HS-27A (cell line): ENCODE results near the gene RNLS.

ENCODE experiments used
- DNase-seq: peaks from one replicate; pipeline ENCODE4 v3.0.0-alpha.2; 2012; ENCODE audit warnings: low read depth, missing footprints

The RNLS gene

DNA sequence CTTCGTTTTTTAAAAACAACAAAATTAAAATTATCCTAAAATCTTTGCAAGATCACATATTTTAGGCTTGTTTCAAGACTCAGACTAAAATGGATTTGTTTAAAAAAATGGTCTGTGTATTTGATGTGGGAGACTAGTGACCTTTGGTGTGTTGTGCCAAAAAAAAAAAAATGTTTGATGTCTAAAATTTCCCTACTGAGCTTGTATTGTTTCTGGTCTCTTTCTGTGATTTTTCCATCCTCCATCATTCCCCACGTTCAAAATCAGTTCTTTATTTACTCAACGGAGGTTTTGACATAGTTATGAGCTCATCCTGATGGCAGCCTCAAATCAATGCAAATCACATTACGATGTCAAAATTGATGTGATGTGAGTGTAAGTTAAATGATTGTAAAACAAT is 326.2 kb downstream of the RNLS start:
- no peak for DNase-seq

DNA sequence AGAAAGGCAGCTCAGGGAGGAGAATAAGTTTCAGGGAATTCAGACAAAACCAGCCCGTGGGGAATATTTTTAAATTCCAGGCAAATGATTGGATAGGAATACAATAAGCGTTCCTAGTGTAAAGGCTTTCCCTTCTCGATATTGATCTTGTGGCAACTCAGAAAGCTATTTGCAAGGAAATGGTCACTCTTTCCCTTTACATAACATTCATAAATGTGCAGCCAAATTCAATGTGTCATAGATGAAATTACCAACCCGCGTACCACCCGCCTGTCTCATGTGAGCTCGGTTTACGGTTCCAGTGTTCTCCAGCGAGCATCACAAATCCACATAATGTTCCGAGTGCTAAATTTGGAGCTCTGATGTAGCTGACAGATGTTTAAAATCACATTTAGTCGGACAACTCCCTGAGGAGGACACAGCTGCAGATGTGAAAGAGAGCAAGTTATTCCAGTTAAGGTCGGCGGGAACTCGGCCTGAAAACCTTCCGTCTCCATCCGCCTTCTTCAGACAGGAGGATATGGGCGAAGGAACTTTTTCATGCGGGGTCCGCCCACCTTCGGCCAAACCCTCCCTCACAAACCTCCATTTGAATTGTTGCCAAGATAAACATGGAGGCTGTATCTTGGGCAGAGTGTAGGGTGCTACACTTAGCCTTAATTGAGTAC is 327.0 kb downstream of the RNLS start:
- no peak for DNase-seq

DNA sequence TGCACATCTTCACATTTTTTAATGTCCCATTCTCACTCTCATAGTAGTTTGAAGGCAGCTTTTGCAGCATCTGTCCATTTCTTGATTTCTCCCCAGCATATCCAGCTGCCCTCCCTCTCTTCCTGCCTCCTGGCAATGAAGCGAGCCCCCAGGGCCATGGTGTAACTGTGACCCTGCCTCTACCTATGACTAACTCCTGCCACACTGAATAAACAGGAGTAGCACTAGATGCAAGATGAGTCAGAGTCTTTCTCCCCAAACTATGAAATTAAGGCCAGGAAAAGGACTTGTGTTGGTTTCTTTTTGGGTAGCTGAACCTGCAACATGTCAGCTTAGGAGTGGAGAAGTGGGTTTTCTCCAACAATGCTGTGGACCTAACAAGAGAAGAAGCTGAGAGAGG is 329.0 kb downstream of the RNLS start:
- no peak for DNase-seq

DNA sequence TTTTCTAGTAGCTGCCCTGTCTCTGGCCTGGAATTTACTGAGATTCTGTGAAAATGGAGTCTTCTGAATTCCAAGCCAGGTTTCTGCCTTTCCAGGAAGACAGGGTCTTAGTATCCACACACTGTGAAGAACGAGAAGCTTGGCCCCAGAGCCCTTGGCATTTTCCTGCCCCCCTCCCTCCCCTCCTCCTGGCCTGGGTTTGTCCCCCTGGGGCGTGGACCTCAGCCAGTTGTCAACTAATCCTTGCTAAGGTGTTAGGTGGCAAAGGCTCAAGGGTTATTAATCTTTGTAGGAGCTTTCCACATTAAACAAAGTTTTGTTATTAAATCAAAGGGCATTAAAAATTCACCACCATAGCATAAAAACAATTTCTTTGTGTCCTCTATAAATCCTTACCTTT is 329.5 kb downstream of the RNLS start:
- DNase-seq: no peak

DNA sequence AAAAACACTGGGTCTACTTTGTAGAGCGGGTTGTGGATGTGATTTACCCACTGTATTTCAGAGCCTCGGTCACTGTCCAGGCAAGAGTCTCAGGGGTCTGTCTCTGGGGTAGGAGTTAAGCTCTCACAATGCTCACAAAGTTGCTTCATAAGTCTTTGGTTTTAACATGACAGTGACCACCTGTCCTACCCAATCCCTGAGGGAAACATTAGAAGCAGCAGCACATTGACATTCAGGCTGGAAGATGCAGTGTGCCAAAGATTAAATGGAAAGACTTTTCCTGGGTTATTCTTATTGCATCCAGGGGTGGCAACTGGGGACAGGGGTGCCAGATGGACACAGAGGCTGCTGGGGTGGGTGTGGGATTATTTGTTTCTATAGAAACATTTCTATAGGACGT is 330.0 kb downstream of the RNLS start:
- no peak for DNase-seq

DNA sequence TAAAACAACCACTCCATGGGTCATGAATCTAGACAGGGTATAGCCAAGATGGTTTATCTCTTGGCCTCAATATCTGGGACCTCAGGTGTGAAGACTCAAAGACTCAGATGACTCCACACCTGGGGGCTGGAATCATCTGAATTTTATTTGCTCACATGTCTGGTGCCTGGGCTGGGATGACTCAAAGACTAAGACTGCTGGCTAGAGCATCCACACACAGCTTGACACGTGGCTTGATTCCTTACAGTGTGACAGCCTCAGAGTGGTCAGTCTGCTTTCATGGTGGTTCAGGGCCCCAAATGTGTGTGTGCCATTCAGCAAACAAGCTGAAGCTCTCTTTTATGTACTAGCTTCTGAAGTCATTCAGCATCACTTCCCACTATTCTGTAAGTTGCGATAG is 333.7 kb downstream of the RNLS start:
- no peak for DNase-seq

DNA sequence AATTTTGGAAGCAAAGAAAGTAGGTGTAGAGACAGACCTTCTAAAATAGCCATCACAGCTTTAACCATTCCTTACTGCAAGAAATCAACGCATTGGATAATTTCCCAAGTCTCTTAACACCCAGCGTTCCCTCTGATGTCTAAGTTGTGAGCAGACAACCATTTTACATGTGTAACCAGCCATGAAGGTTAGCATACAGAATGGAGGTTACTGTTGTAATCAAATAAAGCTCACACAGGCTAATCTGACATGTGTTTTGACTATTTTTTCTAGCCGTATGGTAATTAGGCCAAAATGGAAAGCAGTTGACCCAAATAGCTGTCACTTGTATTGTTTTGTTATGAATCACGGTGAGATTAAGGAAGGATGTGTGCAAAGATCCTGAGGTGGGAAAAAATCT is 336.4 kb downstream of the RNLS start:
- no peak for DNase-seq

DNA sequence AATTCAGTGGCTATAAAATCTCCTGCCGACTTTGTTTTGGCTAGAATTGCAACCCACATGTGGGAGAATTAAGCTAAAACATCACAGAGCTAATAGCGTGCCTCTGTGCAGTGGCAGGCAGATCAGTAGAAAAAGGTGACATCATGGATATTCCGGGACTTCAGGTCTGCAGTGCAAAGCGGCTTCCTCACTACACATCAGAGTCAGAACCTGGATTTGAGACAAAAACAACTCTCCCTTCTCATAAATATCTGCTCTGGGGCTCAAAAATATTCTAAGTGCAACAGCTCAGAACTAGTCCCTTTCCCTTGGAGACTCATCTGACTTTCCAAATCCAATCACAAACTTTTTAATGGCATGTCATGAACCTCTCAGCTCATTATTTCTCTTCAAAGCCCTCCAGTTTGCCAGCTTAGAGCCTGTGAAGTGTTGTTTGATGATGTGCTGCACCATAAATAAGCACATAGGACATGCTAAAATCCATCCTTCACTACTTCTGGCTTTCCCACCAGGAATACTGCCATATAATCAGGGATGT is 337.1 kb downstream of the RNLS start:
- DNase-seq: no peak

DNA sequence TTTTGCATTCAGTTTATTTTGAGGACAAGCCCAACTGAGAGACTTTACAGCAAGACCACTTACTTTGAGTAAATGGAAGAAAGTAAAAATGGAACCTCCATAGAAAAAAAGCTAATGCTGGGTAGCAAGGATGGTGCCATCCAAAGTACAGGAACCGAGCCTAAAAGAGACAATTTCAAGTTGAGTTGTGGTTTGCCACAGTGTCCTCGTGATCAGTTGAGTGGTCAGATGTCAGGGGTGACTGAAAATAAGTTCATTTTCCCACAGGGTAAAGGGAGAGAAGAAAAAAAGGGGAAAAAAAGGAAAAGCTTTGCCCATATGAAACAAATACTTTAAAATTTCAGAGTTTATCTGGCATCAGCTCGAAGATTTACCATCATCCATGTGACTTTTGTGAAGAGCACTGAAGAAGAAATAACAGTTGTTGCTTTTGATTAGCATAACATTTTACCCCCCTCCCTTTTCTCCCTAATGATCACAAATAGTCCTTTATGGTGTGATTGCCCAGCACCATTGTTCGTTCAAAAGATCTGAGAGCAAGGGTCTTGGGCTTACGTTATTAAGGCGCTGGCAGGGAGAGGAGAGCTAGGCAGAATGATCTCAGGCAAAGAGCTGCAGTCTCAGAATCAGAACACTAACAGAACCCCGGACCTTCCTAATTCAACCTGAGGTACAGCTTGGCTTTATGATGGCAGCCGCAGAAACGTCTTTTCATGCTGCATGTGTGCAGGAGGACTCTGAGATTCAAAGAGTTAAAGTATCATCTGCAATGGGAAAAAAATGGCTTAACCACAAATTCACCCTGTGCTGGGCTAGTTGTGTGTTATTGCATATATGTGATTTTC is 338.1 kb downstream of the RNLS start:
- no peak for DNase-seq

DNA sequence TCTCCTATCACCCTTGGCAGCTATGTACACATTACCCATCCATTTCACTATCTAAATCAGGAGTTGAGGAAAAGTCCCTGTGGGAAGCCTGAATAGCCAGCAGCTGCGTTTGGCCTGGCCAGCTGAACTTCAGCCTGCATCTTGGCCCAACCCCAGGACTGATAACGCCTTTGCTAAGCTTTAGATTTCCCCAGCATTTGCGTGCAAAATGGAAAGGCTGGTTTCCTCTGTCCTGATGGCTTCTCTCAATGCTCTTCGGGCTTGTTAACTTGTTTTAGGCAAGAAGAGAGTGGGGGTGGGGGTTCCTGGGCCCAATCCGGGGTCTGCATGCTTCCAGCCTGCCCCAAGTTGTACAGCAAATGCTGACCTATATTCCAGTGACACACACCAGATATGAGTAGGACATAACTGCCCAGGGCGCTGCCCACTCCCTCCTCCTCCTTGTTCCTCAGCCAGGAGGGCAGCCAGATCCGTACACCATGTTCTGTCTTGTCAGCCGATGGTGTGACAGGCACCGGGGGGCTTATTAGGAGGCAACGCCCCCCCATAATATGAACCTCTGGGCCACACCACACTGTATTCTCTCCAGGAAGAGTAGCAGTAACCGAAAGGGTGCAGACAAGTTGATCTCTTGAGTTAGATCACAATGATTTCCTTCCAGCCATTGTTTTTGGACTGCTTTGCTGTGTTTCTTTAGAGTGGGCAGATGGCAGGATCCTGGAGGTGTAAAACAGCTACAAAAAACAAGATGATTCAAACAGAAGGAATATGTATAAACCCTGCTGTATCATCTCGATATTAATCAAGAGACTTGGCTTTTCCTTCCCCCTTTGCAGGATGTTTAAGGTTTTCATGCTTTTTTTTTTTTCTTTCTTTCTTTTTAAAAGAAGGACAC is 339.0 kb downstream of the RNLS start:
- DNase-seq: no peak

DNA sequence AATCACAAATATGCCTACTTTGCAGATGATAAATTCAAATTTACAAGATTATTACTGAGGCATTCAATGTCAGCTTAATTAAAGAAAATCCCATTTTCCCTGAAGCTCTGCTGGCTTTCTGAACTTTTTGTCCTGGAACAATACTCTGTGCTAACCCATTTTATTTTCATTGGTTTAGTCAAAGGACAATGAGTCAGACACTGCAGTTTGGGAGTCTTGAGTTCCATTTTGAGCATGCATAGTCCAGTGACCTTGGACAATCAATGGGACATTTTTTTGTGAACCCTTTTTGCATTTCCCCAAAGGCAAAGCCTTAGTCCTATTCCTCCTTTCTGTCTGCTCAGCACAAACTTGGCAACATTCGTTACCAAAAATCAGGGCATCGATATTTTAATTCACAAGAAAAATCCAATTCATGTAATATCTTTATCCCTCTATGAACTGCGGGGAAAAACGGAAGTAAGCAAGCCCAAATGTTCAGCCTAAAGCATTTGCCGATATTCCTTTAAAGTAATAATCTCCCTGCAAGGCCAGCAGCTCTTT is 339.8 kb downstream of the RNLS start:
- no peak for DNase-seq

DNA sequence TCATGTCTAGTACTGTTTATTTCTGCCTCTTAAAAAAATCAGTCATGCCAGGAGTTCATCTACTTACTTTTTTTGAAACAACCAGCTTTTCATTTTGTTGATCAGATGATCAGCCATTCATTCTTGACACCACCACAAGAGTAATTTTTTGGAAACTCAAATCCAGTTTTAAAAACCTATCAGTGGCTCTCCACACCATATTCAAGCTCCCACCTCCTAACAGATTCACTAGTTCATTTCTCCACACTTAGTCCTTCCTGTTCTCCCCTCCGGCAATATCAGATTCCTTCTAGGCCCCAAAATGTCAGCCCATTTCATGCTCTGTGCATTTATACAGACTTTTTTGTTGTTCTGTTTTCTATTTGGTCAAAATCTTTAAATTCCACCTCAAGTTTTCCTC is 341.6 kb downstream of the RNLS start:
- DNase-seq: no peak

DNA sequence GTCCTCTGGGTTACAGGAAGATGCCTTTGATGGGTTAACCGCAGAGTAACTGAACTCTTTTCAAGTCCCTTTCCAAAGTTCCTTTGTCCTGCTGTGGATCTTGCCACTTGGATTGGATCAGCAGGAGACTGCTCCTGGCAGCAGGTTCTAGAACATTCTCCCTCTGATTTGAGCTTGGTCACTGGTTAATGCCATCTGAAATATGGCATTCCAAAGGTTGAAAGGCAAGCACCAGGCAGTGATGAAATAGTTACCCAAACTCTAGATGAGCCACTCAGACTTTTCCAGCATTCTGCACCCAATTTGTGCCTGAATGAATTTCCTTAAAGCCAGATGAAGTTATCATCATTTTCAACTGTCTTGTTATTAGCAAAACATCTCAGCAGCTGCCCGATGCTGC is 343.9 kb downstream of the RNLS start:
- no peak for DNase-seq

DNA sequence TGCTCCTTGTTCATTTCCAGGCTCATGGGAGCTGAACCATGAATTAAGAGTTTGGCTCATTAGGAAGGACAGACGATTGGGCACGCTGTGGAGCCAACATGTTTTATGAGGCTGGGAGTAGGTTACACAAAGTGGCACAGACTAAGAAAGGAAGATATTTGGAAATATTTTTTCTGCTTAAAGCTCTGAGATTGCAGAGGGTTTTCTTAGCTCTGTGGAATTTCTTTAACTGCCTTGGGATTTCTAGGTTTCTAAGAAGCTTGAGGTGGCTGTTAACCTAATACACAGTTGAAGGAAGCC is 344.6 kb downstream of the RNLS start:
- DNase-seq: no peak

DNA sequence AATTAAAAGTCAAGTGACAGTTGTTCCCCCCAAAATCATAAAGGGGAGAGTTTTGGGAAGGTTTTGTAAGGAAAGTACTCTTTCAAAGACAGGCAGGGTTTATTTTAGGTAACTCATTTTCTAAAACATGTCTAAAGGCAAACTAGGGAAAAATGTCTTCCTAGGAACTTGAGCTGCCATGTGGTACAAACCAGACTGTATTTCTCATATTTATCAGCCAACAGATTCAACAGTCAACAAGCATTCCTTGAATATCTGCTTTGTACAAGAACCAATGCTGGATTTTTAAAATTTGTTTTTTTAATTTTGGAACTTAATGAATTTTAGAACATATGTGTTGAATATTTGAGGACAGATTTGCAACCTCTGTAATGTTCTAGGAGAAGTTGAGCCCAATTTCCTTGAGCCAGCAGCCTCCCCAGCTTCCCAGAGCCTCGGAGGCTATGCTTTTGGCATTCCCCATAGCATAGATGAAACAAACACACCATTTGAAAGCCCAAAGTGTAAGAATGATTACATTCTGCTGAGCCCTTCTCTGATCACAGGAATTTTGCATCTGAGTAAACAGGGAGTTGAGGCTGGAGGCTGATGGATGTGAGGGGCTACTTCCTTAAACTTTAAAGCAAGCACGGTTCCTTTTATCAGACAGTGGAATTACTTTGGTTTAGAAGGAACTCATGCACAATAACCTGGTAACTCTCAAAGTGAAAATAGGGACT is 345.1 kb downstream of the RNLS start:
- DNase-seq: no peak

DNA sequence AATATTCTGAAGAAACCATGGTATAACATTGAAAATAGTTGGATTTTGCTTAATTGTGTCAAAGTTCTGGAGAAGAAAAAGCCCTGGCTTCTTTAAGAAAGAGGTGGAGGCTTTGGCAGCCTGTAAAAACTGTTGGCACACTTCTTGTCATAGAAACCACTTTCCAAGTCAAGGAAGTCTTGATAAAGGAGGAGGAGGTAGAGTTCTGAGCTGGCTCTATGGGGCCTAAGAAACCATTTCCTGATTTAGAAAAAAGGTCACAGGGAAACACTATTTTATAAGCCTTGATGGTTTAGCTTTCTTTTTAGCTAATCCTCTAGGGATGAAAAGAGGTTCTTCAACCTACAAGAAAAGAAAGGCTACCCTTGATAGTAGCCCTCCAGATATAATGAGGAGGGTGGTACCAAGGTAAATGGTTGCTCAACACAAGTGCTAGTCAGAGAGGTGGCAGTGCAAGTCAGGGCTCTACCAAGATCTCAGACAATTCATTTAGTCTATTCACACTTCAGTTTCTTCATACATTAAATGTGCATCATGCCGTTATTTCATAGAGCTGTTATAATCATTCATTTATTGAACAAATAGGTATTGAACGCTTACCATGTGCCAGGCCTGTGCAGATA is 346.9 kb downstream of the RNLS start:
- no peak for DNase-seq

DNA sequence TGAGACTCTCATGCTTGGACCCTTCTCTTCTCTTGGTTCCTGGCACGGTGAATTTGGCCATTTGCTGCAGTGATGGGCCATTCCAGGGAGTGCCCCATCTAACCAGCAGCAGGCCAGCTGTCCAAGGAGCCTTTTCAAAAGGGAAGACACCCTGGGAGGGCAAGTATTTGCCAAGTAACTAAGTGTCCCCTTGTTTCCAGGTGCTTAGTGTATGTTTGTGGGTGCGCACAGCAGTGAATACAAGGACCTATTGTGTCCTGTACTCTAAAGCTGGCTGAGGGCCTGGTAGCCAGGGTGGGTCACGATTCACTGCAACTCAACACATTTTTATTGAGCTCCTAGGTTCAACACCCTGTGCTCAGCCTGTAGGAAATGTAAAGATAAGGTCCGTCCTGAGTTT is 348.8 kb downstream of the RNLS start:
- DNase-seq: no peak

DNA sequence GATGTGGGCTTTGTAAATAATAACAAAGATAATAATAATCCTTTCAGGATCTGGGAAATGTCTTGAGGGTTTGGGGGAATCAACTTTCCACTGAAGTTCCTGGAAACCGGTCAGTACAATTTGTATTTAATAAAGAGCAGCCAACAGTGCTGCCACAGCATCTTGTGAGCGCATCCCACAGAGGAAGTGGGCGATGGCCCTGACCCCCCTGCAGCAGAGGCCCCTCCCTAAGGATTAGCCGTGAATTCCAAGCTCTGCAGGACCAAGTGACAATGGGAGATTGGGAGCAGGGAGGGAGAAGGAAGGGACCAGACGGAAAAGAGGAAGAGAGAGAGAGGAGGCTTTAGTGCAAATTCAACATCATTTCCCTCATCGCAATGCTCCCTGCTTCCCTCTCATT is 349.2 kb downstream of the RNLS start:
- no peak for DNase-seq

DNA sequence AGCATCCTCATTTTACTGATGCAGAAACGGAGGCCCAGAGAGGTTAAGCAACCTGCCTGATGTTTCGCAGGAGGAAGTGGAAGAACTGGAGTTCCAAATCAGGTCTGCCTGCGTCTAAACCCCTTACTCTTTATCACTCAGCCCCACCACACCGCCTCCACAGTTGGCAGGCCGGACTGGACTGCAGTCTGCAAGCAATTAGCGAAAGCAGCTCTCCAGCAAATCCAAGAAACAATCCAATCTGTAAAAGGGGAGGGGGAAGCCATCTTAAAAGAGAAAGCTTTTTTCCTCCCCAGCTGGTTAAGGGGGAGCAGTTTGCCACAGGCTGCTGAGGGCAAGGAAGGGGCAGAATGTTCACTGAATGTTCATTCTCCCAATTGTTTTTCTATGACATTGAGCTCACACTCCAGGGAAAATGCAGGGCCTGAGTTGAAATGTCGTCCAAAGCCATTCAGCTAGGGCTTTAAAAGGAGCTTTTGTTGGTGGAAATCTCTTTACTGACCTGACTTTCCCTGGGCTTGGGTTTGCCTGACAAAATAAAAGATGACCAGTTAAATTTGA is 350.1 kb downstream of the RNLS start:
- DNase-seq: no peak

DNA sequence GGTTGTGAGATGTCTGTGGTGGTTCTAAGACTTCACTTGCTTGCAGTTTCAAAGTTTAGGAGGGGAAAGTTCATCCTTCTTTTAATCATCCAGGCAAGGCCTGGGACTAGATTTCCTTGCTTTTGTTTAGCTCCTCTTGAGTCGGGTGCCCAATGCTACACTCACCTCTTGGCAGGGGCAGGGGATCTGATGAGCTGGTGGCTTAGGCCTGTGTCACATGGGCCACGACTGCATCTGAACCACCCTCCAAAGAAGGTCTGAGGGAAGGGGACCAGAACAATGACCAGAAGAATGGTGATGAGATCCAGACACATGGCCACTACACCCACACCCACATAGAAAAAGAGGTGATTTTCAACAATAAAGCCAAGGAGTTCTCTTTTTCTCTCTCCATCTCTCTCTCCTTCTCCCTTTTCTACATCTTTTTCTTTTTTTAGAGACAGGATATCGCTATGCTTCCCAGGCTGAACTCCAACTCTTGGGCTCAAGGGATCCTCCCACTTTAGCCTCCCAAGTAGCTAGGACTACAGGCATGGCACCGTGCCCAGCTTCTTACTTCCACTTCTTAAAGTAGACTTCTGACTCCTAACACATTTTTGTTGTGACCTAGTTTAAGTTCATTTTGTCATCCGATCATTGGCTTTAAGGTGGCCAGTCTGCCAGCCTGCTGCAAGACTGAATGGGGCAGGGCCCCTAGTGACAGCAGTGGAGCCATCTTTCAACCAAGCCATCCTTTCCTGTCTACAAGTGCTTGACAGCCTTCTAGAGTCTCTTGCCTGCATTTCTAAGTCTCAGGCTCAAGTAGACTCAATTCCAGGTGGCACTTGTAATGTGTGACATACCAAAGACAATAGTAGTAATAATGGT is 350.9 kb downstream of the RNLS start:
- DNase-seq: no peak
